Measurements from ENCODE around the gene GHRL. TPM values are rescaled to one million over a fixed set of nuclear protein-coding genes. Genes with fewer than 3 reads are reported as not detected.
A peak's percentile ranks its signal among the peaks of the same experiment; 100 is the strongest.

The GHRL gene
- total and polyA plus RNA-seq, 12 donors: 0.12 to 1.0 (median 0.81) TPM; not detected in 3

DNA sequence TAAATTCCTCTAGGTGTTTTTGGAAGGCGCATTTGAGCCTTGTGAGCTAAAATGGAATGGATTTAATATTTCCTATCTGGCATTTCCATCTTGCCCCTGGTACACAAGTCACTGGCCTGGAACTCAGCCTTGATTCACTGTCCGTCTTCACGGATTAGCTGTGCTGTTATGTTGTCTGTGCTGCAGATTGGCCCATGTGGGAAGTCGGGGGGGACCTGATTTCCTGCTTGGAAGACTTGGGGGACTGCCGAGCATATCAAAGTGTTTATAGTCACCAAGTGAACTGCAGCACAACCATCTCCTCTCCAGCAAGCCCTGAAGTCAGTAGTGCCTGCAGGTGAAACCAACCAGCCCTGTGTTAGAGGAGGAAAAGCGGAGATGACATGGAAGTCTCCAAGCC is 12.2 kb downstream of the GHRL start:
- Histone ChIP-seq H3K4me3 (no peak overlapping the region), H3K9me3 (no peaks in the 10 kb centered on the region), H3K4me1 (peaks cover 0 to 18% (median 4%) of the 10 kb centered on the region in 9 donors), H3K36me3 (peaks cover 0 to 94% (median 26%) of the 10 kb centered on the region in 9 donors), H3K27ac (no peak overlapping the region), H3K27me3 (no peaks in the 10 kb centered on the region)
- DNase-seq: no peak
- WGBS, 2 donors: 80 to 85% methylated on average over 6 of the region's 6 CpGs
- intact Hi-C loops (cut with DNase I): no loop called here
- no peak for TF ChIP-seq CTCF (IDR thresholded peaks at IDR 0.05)
- ATAC-seq: no peak

GRCh38 chr3:10280177-10280529 is 12.6 kb downstream of the GHRL start:
- Histone ChIP-seq H3K9me3 (no peaks in the 10 kb centered on the region), H3K4me1 (peaks cover 0 to 18% (median 4%) of the 10 kb centered on the region in 9 donors), H3K27me3 (no peaks in the 10 kb centered on the region), H3K4me3 (no peak overlapping the region), H3K27ac (no peak overlapping the region), H3K36me3 (peaks cover 0 to 94% (median 26%) of the 10 kb centered on the region in 9 donors)
- no peak for DNase-seq
- no peak for ATAC-seq
- WGBS, 2 donors: 84 to 86% methylated on average over 5 of the region's 5 CpGs
- no peak for TF ChIP-seq CTCF (IDR thresholded peaks at IDR 0.05)
- intact Hi-C loops (cut with DNase I): no loop called here

GRCh38 chr3:10279384-10280176 is 13.2 kb downstream of the GHRL start:
- H3K4me3 ChIP-seq: no peak overlapping the region
- intact Hi-C loops (cut with DNase I): no loop called here
- peaks cover 0 to 95% (median 26%) of the 10 kb centered on the region in 9 donors for H3K36me3 ChIP-seq
- DNase-seq (no peak), ATAC-seq (no peak)
- TF ChIP-seq CTCF (IDR thresholded peaks at IDR 0.05): no peak
- H3K4me1 ChIP-seq: peaks cover under 1 to 23% (median 4%) of the 10 kb centered on the region in 9 donors
- H3K27me3 ChIP-seq: no peaks in the 10 kb centered on the region
- 91 to 93% methylated on average over 13 of the region's 13 CpGs for WGBS, 2 donors
- H3K27ac ChIP-seq: no peak overlapping the region
- no peaks in the 10 kb centered on the region for H3K9me3 ChIP-seq

- intact Hi-C loops (cut with DNase I): no loop called here
- Histone ChIP-seq H3K9me3 (no peaks in the 10 kb centered on the region), H3K27ac (no peak overlapping the region), H3K4me3 (no peak overlapping the region), H3K36me3 (peaks cover 0 to 98% (median 26%) of the 10 kb centered on the region in 9 donors), H3K27me3 (no peaks in the 10 kb centered on the region), H3K4me1 (peaks cover 4 to 30% (median 13%) of the 10 kb centered on the region in 9 donors)
- no peak for TF ChIP-seq CTCF (IDR thresholded peaks at IDR 0.05)
- peak in 1 of 8 donors; percentile 14 for ATAC-seq
- no peak for DNase-seq
- 97 to 100% methylated on average over 1 of the region's 1 CpG for WGBS, 2 donors
Measured at GRCh38 chr3:10278501-10278900, 14.2 kb downstream of the GHRL start.

Data from heart right ventricle (tissue), 16 donors.